ENCODE results near the gene PSTK. TPM values are rescaled to one million over a fixed set of nuclear protein-coding genes. Genes with fewer than 3 reads are reported as not detected.
A peak's percentile ranks its signal among the peaks of the same experiment; 100 is the strongest.

PSTK gene
- total and polyA plus RNA-seq, 10 of the 15 experiments (the other 5 are each of a cell fraction or from before 2014, with no cell fraction given), result 1.8 to 7.1 (median 3.4) TPM

DNA sequence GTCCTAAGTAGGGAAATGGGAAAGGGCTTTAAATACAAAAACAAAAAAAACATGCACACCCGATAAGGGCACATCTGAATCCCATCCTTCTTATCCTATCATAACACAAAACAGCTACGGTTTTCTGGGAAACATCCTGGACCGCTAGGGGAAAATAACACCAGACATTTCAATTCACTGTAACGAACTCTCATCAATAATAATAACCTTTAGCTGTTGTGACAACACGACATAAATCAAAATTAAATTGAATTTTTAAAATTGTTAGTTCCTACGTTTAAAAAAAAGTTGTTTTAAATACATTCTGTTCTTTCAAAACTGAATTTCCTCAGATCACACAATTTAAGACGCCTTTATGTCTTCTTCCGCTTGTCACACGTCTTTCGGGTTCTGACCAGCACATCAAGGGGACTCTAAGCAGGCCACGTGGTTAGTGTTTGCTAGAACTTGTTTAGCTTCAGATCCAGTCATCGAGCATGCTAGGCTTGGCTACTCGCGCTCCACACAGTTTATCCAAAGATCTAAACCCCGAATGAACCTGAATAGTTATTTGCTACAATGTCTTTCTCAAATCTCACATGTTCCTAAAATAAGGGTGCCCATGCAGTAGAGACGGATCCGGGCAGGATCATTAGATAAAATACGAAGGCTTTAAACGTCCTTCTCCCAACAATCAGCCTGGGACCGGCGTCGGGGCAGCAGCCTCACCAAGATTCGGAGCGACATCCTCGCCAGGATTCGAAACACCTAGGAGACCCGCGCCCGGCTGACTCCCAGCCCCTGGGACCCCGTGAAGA is 27.6 kb downstream of the PSTK start (continued):
- TF ChIP-seq, protein P1, sequence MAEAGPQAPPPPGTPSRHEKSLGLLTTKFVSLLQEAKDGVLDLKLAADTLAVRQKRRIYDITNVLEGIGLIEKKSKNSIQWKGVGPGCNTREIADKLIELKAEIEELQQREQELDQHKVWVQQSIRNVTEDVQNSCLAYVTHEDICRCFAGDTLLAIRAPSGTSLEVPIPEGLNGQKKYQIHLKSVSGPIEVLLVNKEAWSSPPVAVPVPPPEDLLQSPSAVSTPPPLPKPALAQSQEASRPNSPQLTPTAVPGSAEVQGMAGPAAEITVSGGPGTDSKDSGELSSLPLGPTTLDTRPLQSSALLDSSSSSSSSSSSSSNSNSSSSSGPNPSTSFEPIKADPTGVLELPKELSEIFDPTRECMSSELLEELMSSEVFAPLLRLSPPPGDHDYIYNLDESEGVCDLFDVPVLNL (IDR thresholded peaks at IDR 0.05; ENCODE audit: low read depth, low read length), result no peak
- TF ChIP-seq TARDBP (IDR thresholded peaks at IDR 0.05; ENCODE audit: borderline replicate concordance), result no peak
- TF ChIP-seq, protein P2, sequence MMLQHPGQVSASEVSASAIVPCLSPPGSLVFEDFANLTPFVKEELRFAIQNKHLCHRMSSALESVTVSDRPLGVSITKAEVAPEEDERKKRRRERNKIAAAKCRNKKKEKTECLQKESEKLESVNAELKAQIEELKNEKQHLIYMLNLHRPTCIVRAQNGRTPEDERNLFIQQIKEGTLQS (IDR thresholded peaks at IDR 0.05; ENCODE audit: borderline replicate concordance, extremely low read depth, low read depth, low read length), result no peak
- TF ChIP-seq ZBED1 (IDR thresholded peaks at IDR 0.05; ENCODE audit: borderline replicate concordance), result no peak
- no peak for TF ChIP-seq KAT2A (conservative IDR thresholded peaks at IDR 0.05; ENCODE audit: control insufficient read depth, low read depth, low read length)
- no peak for TF ChIP-seq ZNF622 (IDR thresholded peaks at IDR 0.05)
- TF ChIP-seq ZNF384 (IDR thresholded peaks at IDR 0.05; ENCODE audit: borderline replicate concordance, low read depth, low read length), result no peak
- TF ChIP-seq, protein P3, sequence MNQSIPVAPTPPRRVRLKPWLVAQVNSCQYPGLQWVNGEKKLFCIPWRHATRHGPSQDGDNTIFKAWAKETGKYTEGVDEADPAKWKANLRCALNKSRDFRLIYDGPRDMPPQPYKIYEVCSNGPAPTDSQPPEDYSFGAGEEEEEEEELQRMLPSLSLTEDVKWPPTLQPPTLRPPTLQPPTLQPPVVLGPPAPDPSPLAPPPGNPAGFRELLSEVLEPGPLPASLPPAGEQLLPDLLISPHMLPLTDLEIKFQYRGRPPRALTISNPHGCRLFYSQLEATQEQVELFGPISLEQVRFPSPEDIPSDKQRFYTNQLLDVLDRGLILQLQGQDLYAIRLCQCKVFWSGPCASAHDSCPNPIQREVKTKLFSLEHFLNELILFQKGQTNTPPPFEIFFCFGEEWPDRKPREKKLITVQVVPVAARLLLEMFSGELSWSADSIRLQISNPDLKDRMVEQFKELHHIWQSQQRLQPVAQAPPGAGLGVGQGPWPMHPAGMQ (IDR thresholded peaks at IDR 0.05; ENCODE audit: borderline replicate concordance), result no peak
- TF ChIP-seq, protein P4, sequence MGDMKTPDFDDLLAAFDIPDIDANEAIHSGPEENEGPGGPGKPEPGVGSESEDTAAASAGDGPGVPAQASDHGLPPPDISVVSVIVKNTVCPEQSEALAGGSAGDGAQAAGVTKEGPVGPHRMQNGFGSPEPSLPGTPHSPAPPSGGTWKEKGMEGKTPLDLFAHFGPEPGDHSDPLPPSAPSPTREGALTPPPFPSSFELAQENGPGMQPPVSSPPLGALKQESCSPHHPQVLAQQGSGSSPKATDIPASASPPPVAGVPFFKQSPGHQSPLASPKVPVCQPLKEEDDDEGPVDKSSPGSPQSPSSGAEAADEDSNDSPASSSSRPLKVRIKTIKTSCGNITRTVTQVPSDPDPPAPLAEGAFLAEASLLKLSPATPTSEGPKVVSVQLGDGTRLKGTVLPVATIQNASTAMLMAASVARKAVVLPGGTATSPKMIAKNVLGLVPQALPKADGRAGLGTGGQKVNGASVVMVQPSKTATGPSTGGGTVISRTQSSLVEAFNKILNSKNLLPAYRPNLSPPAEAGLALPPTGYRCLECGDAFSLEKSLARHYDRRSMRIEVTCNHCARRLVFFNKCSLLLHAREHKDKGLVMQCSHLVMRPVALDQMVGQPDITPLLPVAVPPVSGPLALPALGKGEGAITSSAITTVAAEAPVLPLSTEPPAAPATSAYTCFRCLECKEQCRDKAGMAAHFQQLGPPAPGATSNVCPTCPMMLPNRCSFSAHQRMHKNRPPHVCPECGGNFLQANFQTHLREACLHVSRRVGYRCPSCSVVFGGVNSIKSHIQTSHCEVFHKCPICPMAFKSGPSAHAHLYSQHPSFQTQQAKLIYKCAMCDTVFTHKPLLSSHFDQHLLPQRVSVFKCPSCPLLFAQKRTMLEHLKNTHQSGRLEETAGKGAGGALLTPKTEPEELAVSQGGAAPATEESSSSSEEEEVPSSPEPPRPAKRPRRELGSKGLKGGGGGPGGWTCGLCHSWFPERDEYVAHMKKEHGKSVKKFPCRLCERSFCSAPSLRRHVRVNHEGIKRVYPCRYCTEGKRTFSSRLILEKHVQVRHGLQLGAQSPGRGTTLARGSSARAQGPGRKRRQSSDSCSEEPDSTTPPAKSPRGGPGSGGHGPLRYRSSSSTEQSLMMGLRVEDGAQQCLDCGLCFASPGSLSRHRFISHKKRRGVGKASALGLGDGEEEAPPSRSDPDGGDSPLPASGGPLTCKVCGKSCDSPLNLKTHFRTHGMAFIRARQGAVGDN (IDR thresholded peaks at IDR 0.05), result no peak
- TF ChIP-seq, protein P5, sequence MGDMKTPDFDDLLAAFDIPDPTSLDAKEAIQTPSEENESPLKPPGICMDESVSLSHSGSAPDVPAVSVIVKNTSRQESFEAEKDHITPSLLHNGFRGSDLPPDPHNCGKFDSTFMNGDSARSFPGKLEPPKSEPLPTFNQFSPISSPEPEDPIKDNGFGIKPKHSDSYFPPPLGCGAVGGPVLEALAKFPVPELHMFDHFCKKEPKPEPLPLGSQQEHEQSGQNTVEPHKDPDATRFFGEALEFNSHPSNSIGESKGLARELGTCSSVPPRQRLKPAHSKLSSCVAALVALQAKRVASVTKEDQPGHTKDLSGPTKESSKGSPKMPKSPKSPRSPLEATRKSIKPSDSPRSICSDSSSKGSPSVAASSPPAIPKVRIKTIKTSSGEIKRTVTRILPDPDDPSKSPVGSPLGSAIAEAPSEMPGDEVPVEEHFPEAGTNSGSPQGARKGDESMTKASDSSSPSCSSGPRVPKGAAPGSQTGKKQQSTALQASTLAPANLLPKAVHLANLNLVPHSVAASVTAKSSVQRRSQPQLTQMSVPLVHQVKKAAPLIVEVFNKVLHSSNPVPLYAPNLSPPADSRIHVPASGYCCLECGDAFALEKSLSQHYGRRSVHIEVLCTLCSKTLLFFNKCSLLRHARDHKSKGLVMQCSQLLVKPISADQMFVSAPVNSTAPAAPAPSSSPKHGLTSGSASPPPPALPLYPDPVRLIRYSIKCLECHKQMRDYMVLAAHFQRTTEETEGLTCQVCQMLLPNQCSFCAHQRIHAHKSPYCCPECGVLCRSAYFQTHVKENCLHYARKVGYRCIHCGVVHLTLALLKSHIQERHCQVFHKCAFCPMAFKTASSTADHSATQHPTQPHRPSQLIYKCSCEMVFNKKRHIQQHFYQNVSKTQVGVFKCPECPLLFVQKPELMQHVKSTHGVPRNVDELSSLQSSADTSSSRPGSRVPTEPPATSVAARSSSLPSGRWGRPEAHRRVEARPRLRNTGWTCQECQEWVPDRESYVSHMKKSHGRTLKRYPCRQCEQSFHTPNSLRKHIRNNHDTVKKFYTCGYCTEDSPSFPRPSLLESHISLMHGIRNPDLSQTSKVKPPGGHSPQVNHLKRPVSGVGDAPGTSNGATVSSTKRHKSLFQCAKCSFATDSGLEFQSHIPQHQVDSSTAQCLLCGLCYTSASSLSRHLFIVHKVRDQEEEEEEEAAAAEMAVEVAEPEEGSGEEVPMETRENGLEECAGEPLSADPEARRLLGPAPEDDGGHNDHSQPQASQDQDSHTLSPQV (IDR thresholded peaks at IDR 0.05), result no peak
- no peak for TF ChIP-seq RUNX3 (IDR thresholded peaks at IDR 0.05; ENCODE audit: low read length)
- TF ChIP-seq DPF2 (IDR thresholded peaks at IDR 0.05), result no peak
- TF ChIP-seq ESRRA (IDR thresholded peaks at IDR 0.05; ENCODE audit: low read length), result no peak
- TF ChIP-seq, protein P6, sequence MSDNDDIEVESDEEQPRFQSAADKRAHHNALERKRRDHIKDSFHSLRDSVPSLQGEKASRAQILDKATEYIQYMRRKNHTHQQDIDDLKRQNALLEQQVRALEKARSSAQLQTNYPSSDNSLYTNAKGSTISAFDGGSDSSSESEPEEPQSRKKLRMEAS (IDR thresholded peaks at IDR 0.05; ENCODE audit: low read depth, low read length), result peak; percentile 89
- TF ChIP-seq RELA (IDR thresholded peaks at IDR 0.05; ENCODE audit: borderline replicate concordance, partially characterized antibody), result no peak
- no peak for TF ChIP-seq NFIC (IDR thresholded peaks at IDR 0.05; ENCODE audit: low read depth, low read length)
- no peak for TF ChIP-seq RB1 (IDR thresholded peaks at IDR 0.05; ENCODE audit: borderline replicate concordance)
- TF ChIP-seq CBFB (IDR thresholded peaks at IDR 0.05; ENCODE audit: low read depth), result no peak
- no peak for TF ChIP-seq LARP7 (IDR thresholded peaks at IDR 0.05)

Measured in GM12878 (cell line).